NCI-H1105 treated with DMSO at 0.1 percent for 48 hours (cell line): ENCODE measurements around the gene SLC5A5.
A peak's percentile ranks its signal among the peaks of the same experiment; 100 is the strongest.

ENCODE experiments used
- DNase-seq: peaks from one replicate; lab custom pipeline; 2025; lab: John Stamatoyannopoulos, UW

SLC5A5 gene

GRCh38 chr19:17847538-17848366, 24.0 kb upstream of the SLC5A5 start, which contains the start of gene JAK3:
Gene JAK3, minus strand, starts transcription at chr19:17847982. Its CDS starts 3,565 bp downstream, at chr19:17844417.
- DNase-seq: no peak

DNA sequence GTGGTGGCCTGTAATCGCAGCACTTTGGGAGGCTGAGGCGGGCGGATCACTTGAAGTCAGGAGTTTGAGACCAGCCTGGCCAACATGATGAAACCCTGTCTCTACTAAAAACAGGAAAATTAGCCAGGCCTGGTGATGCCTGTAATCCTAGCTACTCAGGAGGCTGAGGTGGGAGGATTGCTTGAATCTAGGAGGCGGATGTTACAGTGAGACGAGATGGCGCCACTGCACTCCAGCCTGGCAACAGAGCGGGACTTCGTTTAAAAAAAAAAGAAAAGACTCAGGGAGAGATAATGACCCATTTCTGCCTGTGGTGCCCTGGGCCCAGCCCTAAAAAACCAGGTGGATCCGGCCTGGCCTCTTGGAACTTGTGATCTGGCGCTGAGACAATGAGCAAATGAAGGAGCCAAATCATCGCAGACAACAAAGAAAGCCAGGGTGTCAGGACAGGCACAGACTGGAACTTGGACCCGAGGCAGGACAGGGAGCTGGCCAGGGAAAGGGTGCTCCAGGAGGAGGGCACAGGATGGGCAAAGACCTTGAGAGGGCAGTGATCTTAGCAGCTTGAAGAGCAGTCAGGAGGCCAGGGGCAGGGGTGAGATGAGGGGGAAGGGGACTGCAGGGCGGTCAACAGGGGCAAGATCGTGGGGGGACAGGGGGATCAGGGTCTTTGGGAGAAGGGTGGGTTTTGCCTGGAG, 23.0 kb upstream of the SLC5A5 start:
- DNase-seq: no peak

DNA sequence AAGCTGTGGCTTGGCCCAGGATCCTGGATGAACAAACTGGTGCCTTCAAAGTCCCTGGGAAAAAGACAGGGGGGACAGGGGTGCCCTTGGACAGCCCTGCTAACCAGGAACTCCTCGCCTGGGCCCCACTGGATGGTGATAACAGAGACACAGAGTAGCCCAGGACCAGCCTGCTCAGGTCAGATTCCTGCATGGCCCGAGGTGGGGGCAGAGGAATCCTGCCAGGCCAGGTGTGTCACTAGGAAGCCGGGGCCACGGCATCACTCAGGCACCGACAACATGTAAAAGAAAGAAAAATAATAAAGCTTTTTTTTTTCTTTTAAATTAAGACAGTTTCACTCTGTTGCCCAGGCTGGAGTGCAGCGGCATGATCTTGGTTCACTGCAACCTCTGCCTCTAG, 17.7 kb upstream of the SLC5A5 start:
- DNase-seq: no peak

DNA sequence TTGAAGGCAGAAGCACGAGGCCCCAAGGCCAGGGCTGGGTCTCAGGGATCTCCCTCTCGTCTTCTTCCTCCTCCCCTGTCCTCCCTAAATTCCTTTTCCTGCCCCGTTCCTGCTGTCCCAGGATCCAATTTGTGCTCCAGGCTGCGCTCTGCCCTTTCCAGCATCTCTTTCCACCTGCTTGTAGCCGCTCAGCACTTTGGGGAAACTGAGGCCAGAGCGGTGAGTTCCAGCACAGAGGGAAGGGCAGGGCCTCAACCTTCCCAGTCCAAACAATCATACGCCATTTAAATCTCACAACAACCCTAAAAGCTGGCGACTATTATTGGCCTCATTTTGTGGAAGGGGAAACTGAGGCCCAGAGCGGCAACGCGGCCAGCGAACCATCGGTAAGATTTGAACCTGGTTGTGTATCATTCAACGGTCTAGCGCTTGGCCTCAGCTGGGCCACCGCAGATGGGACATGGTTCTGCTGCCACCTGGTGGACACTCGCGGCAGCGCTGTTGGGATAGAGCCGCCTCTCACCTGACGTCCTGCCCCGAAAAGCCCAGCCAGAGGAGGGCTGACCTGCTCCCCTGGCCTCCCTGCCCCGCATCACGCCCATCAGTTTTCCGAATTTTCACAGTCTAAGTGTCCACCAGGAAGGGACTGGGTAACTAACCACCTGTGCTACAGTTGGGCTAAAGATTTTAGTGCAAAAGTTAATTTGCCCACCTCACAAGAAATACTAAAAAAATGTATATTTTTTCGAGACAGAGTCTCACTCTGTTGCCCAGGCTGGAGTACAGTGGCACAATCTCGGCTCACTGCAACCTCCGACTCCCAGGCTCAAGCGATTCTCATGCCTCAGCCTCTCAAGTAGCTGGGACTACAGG, 16.2 kb upstream of the SLC5A5 start:
- peak; percentile 49 for DNase-seq

- DNase-seq: peak; percentile 100
These were observed 12.0 kb upstream of the SLC5A5 start, which contains the start of gene RPL18A for GRCh38 chr19:17859533-17860330. Gene RPL18A, plus strand, starts transcription at chr19:17859910. Its CDS starts 47 bp downstream, at chr19:17859957.

DNA sequence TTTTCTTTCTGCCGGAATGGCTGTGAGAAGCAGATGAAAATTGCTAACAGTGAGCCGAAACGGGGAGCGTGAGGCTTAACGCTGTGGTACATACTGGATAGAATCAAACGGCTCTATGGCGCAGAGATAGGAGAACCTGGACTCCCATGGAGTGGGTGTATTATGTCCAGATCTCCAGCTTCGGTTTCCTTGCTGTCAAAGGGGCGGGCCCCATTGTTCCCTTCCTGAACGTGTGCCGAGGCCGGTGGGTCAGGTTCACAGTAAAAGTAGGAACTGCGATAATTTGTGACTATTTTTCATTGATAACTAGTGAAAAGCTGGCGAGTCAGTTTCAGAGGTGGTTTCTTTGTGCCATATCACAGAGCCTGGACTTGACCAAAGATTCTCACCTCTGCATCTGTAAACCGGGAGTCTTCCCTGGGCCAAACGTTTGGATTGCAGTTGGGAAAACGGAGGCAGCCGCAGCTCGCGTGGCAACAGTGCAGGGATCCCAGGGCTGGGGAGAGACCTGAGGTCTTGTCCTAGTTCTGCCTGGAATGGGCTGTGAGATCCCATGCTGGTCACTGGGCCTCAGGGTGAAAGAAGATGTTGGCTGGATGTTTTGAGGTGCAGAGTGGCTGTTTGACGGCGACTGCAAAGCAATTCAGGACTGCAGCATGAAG, 11.3 kb upstream of the SLC5A5 start:
- DNase-seq: no peak

DNA sequence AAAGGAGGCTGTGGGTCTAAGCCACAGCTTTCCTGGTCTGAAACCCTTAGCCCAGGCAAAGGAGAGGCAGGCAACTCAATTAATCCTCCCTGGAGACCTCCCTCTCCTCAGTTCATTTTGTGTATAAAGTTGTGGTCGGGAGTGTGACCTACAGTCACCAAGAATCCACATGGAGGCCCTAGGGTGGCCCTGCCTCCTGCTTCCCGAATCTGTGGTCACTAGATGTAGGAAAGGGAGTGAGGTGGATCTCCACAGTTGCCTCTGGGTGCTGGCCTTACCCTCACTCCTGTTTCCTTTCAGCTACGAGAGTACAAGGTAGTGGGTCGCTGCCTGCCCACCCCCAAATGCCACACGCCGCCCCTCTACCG, 10.8 kb upstream of the SLC5A5 start:
- DNase-seq: no peak

DNA sequence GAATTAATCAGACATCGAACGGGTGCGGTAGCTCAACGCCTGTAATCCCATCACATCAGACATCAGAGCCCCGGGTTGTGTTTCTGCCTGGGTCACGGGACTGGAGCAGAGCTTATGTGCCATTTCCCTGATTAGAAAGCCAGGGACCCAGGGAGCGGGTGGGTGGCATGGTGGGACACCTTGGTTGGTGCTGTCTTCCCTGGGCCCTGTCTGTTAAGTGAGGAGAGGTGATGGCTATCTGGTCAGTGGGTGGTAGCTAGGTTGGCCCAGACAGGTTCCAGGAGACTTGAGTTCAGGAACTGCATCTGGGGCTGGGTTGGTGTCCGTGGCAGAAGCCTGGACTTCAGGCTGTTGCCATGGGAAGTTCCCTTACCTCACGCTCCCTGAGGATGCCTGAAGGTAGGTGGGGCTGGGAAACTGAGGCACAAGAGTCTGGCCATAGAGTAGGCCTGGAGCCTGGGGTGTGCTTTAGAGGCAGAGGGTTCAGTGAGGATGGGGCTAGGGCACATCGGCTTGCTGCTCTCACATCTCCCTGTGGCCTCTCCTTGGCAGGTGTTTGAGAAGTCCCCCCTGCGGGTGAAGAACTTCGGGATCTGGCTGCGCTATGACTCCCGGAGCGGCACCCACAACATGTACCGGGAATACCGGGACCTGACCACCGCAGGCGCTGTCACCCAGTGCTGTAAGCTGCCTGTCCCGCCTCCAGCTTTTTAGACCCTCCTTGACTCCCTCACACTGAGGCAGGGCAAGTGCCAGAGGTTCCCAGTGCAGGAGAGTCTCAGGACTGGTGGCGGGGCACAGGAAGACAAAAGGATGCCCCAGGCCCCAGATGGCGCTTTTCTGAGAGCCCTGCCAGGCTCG, 10.0 kb upstream of the SLC5A5 start:
- no peak for DNase-seq

DNA sequence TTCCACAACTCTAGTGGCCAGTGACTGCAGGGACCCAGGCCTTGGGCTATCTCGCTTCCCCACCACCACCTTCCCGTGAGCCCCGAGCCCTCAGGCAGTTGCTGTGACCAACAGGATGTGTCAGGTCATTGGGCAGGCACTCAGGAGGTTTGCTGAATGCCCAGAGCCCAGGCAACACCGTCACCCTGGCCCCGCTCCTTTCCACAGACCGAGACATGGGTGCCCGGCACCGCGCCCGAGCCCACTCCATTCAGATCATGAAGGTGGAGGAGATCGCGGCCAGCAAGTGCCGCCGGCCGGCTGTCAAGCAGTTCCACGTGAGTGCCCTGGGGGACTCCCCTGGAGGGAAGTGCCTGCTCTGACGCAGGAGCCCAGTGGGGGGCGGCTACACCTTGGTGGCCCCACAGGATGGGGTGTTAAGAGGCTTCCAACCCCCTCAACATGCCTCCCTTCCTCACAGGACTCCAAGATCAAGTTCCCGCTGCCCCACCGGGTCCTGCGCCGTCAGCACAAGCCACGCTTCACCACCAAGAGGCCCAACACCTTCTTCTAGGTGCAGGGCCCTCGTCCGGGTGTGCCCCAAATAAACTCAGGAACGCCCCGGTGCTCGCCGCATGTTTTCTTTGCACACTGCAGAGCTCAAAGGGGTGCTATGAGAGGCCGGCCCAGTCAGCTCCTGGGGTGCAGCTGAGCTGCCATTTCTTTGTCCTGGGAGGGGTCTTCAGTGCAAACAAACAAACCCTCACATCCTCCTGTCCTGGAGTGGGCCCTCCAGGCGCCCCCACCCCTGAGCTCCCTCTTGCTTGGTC, 8.8 kb upstream of the SLC5A5 start:
- no peak for DNase-seq

GRCh38 chr19:17863520-17864182, 8.1 kb upstream of the SLC5A5 start:
- no peak for DNase-seq

DNA sequence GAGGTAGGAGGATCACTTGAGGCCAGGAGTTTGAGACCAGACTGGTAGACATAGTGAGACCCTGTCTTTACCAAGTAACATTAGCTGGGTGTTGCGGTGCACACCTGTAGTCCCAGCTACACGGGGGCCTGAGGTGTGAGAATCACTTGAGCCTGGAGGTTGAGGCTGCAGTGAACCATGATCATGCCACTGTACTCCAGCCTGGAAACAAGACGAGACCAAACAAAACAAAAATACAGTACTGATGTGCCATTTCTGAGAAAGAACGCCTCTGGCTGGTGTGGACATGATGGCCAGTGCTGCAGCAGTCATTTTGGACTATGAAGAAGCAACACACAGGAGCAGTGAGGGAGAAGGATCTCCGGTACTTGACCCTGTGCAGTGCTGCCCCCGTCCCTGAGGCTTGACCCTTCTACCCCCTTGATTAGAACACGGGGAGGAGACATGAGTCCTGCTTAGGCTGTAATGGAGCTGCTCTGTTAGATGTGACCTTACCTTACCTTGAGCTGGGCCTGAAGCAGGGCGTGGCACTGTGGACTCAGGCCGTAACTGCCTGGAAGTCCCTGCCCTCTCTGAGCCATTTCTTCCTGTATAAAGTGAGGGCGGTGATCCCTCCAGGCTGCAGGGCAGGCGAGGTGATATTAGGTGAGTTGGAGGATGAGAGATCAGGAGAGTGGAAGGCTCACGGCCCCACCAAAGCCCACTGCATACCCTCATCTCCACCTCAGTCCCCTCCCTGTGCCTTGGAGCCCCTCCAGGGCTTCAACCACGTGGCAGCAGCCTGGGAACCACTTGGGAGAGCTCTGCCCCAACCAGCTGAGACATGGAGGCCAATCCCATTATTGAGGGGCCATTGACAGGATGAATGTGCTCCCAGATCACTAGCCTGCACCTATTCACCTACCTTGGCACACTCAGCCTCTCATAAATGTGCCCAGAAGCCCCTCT, 6.1 kb upstream of the SLC5A5 start:
- no peak for DNase-seq

- DNase-seq: no peak
These were observed 5.3 kb upstream of the SLC5A5 start for GRCh38 chr19:17866312-17866963.

DNA sequence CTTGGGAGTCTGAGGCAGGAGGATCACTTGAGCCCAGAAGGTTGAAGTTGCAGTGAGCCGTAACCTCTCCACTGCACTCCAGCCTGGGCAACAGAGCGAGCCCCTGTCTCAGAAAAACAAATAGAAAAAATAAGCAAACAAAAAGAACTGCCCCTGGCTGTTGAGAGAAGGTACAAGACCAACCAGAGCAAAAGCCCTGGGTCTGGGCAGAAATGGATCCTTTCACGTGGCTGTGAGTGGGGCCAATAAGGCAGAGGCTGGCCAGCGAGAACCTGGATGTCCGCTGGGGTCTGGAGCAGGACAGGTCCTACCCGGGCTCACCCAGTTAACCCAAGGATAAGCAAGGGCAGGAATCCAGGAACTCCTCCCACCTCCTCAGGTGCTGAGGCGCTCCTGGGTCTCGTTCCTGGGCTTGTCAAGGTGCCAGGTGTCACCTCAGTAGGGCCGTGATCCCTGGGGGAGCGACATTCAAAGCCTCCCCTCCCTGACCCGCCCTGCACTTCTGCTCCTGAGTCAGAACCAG, 4.7 kb upstream of the SLC5A5 start:
- no peak for DNase-seq

GRCh38 chr19:17868669-17869068, 3.1 kb upstream of the SLC5A5 start:
- DNase-seq: no peak

GRCh38 chr19:17869114-17869608, 2.6 kb upstream of the SLC5A5 start:
- DNase-seq: no peak
